Measurements from ENCODE around the gene RAD50.

DNA sequence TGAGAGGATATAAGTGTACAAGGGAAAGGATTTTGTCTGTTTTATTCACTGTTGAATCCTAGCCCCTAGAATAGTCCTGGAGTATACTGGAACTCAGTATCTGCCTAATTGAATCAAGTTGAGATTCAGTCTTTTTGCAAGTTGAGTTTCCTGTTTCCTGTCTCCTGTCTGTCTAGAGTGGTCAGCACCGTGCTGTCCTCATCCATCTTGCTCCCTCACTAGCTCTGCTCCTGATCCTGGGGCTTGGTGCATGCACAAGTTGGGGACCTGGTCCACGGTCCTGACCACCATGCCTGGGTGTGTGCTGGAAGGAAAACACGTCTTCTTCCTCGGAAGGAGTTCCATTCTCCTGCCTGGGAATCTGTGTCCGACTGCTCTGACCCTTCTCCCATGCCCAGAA, 16.6 kb upstream of the RAD50 start:
- TF ChIP-seq EP300 (IDR thresholded peaks at IDR 0.05) (no peak), POLR2AphosphoS5 (IDR thresholded peaks at IDR 0.05) (no peak), POLR2A (IDR thresholded peaks at IDR 0.05) (no peak)
- TF ChIP-seq, protein P1, sequence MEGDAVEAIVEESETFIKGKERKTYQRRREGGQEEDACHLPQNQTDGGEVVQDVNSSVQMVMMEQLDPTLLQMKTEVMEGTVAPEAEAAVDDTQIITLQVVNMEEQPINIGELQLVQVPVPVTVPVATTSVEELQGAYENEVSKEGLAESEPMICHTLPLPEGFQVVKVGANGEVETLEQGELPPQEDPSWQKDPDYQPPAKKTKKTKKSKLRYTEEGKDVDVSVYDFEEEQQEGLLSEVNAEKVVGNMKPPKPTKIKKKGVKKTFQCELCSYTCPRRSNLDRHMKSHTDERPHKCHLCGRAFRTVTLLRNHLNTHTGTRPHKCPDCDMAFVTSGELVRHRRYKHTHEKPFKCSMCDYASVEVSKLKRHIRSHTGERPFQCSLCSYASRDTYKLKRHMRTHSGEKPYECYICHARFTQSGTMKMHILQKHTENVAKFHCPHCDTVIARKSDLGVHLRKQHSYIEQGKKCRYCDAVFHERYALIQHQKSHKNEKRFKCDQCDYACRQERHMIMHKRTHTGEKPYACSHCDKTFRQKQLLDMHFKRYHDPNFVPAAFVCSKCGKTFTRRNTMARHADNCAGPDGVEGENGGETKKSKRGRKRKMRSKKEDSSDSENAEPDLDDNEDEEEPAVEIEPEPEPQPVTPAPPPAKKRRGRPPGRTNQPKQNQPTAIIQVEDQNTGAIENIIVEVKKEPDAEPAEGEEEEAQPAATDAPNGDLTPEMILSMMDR (IDR thresholded peaks at IDR 0.05): no peak
